ENCODE results near the gene OGDHL.

OGDHL gene

GRCh38 chr10:49688920-49689319 is 73.2 kb downstream of the OGDHL start:
- H3K36me3 ChIP-seq (ENCODE audit: control insufficient read depth, insufficient read depth, low read length): no peaks in the 10 kb centered on the region
- H3K9ac ChIP-seq (ENCODE audit: low read depth, low read length): no peak overlapping the region
- H3K27me3 ChIP-seq (ENCODE audit: control insufficient read depth, insufficient read depth, low read length): peaks cover 74% of the 10 kb centered on the region
- H3K27ac ChIP-seq (ENCODE audit: low read depth, low read length): no peak overlapping the region
- peak overlapping the region; percentile 31 for H3K4me3 ChIP-seq (ENCODE audit: low read depth, low read length)
- peaks cover 10% of the 10 kb centered on the region; the same call in 1 of the 2 replicates for H3K9me3 ChIP-seq (ENCODE audit: control insufficient read depth, insufficient read depth, low read length)
- peaks cover 39% of the 10 kb centered on the region for H3K4me1 ChIP-seq (ENCODE audit: control insufficient read depth, insufficient read depth, low read length)

- H3K27me3 ChIP-seq (ENCODE audit: control insufficient read depth, insufficient read depth, low read length): peaks cover 68% of the 10 kb centered on the region
- H3K9ac ChIP-seq (ENCODE audit: low read depth, low read length): no peak overlapping the region
- H3K36me3 ChIP-seq (ENCODE audit: control insufficient read depth, insufficient read depth, low read length): no peaks in the 10 kb centered on the region
- peak overlapping the region; percentile 31; the same call in 1 of the 2 replicates for H3K4me3 ChIP-seq (ENCODE audit: low read depth, low read length)
- H3K27ac ChIP-seq (ENCODE audit: low read depth, low read length): no peak overlapping the region
- peaks cover 39% of the 10 kb centered on the region for H3K4me1 ChIP-seq (ENCODE audit: control insufficient read depth, insufficient read depth, low read length)
- peaks cover 10% of the 10 kb centered on the region; the same call in 1 of the 2 replicates for H3K9me3 ChIP-seq (ENCODE audit: control insufficient read depth, insufficient read depth, low read length)
Observed at GRCh38 chr10:49688261-49688846, 73.8 kb downstream of the OGDHL start.

DNA sequence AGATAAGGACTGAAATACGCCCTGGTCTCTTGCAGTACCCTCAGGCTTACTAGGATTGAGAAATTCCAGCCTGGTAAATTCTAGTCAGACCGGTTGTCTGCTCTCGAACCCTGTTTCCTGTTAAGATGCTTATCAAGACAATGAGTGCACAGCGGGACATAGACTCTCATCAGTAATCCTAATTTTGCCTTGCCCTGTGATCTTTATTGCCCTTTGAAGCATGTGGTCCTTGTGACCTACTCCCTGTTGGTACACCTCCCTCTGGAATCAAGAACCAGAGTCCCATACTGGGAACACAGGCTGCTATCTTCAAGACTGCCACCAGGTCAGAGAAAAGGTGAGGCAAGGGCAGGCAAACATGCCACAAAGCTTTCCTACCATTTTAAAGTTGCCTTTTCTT is 75.5 kb downstream of the OGDHL start:
- Histone ChIP-seq H3K4me3 (ENCODE audit: low read depth, low read length) (no peak overlapping the region), H3K9me3 (ENCODE audit: control insufficient read depth, insufficient read depth, low read length) (peaks cover 10% of the 10 kb centered on the region; the same call in 1 of the 2 replicates), H3K4me1 (ENCODE audit: control insufficient read depth, insufficient read depth, low read length) (peaks cover 30% of the 10 kb centered on the region), H3K27ac (ENCODE audit: low read depth, low read length) (no peak overlapping the region), H3K36me3 (ENCODE audit: control insufficient read depth, insufficient read depth, low read length) (no peaks in the 10 kb centered on the region), H3K9ac (ENCODE audit: low read depth, low read length) (no peak overlapping the region), H3K27me3 (ENCODE audit: control insufficient read depth, insufficient read depth, low read length) (peaks cover 53% of the 10 kb centered on the region)
